Measurements from ENCODE around the gene CACNG3. TPM values are rescaled to one million over a fixed set of nuclear protein-coding genes. Genes with fewer than 3 reads are reported as not detected.

Gene CACNG3
- total RNA-seq, 6 experiments from 2014 or later: not detected

DNA sequence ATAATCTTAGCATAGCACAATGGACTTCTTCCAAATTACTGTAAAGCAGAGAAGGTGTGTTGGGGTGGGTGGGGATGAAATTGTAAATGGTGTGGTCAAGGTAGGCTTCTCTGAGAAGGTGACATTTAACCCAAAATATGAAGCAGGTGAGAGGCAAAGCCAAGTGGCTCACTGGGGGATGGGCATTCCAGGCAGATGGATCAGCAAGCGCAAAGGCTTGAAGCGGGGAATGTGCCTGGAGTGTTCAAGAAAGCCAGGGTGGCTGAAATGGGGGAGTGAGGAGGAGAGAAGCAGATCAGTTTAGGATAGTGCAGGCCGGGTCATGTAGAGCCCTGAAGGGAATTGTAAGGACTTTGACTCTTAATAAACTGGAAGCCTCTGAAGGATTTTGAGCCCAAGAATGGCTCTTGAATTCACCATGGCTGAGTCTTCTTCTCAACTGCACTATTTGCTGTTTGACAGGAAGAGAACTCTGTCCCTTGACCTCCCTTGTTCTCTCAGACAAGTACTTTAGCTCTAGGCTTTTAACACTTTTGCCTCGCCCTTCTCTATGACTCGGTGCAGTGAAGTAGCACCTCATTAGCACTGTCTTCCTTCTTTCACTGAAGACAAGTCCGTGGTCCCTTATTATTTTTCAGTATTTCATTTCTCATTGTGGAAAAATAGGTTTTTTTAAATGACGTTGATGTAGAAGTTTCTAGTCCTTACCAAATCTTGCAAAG is 14.7 kb downstream of the CACNG3 start:
- Histone ChIP-seq H3K4me3 (no peak overlapping the region), H3K27ac (no peak overlapping the region), H3K36me3 (no peaks in the 10 kb centered on the region), H3K4me1 (no peaks in the 10 kb centered on the region), H3K27me3 (no peaks in the 10 kb centered on the region), H3K9me3 (peaks cover 0 to 2% (median 0%) of the 10 kb centered on the region in 4 donors)
- no peak for DNase-seq
- ATAC-seq: no peak
- TF ChIP-seq, protein P1, sequence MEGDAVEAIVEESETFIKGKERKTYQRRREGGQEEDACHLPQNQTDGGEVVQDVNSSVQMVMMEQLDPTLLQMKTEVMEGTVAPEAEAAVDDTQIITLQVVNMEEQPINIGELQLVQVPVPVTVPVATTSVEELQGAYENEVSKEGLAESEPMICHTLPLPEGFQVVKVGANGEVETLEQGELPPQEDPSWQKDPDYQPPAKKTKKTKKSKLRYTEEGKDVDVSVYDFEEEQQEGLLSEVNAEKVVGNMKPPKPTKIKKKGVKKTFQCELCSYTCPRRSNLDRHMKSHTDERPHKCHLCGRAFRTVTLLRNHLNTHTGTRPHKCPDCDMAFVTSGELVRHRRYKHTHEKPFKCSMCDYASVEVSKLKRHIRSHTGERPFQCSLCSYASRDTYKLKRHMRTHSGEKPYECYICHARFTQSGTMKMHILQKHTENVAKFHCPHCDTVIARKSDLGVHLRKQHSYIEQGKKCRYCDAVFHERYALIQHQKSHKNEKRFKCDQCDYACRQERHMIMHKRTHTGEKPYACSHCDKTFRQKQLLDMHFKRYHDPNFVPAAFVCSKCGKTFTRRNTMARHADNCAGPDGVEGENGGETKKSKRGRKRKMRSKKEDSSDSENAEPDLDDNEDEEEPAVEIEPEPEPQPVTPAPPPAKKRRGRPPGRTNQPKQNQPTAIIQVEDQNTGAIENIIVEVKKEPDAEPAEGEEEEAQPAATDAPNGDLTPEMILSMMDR (IDR thresholded peaks at IDR 0.05): no peak
- no peak for TF ChIP-seq POLR2A (IDR thresholded peaks at IDR 0.05)
- WGBS (ENCODE audit: insufficient coverage, low coverage, low lambda C conversion rate, missing lambda C conversion rate): 58% methylated on average over 7 of the region's 7 CpGs
- intact Hi-C loops (cut with DNase I): no loop called here

GRCh38 chr16:24272379-24272778 is 16.2 kb downstream of the CACNG3 start:
- no peak for DNase-seq
- ATAC-seq: no peak
- Histone ChIP-seq H3K4me1 (no peaks in the 10 kb centered on the region), H3K36me3 (no peaks in the 10 kb centered on the region), H3K27ac (no peak overlapping the region), H3K9me3 (no peaks in the 10 kb centered on the region), H3K4me3 (no peak overlapping the region), H3K27me3 (no peaks in the 10 kb centered on the region)
- WGBS (ENCODE audit: insufficient coverage, low coverage, low lambda C conversion rate, missing lambda C conversion rate): 26% methylated on average over 1 of the region's 1 CpG
- intact Hi-C loops (cut with DNase I): no loop called here
- no peak for TF ChIP-seq POLR2A (IDR thresholded peaks at IDR 0.05)
- TF ChIP-seq, protein P1 (IDR thresholded peaks at IDR 0.05): no peak

DNA sequence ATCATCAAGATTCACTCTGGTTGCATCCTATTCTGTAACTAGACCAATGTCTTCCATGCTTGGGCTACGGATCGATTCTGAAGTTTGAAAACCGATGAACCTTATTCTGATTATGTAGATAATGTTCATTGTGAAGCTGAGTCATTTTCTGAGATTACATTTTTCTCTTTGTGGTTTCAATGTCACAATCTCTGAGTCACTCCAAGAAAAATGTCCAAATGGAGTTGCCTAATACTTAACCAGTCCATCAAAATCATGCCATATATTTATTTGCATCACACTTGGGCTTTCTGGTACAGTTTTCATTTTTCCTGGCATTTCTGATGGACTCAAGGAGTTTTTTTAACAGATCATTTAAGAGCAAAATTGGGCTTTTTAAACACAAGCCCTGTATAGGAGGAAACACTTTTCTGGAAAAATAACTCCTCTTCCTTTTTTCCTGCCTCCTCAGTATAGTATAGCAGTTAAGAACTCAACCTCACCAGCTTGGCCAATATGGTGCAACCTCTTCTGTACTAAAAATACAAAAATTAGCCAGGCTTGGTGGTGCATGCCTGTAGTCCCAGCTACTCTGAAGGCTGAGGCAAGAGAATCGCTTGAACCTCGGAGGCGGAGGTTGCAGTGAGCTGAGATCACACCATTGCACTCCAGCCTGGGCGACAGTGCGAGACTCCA is 17.5 kb downstream of the CACNG3 start:
- Histone ChIP-seq H3K27me3 (no peaks in the 10 kb centered on the region), H3K27ac (no peak overlapping the region), H3K4me3 (no peak overlapping the region), H3K4me1 (no peaks in the 10 kb centered on the region), H3K36me3 (no peaks in the 10 kb centered on the region), H3K9me3 (no peaks in the 10 kb centered on the region)
- intact Hi-C loops (cut with DNase I): no loop called here
- no peak for DNase-seq
- ATAC-seq: no peak
- WGBS (ENCODE audit: insufficient coverage, low coverage, low lambda C conversion rate, missing lambda C conversion rate): 69% methylated on average over 8 of the region's 8 CpGs
- TF ChIP-seq, protein P1 (IDR thresholded peaks at IDR 0.05): no peak
- TF ChIP-seq POLR2A (IDR thresholded peaks at IDR 0.05): no peak

DNA sequence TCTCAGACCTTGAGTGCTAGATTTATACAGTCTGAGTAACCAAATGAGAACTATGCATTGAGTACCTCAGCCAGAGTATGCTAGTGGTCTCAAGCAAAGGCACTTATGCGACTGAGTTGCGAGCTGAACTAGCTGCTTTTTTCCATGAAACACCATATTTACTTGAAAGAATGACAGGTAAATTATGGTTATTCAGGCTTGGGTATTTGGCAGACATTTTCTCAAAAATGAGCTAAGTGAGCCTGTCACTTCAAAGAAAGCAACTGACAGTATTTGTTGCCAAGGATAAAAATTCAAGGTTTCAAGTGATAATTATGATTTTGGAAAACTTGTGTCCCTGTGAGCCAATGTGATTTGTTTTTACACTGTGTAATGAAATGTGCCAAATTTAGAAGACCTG is 19.3 kb downstream of the CACNG3 start:
- ATAC-seq: no peak
- Histone ChIP-seq H3K36me3 (no peaks in the 10 kb centered on the region), H3K27me3 (no peaks in the 10 kb centered on the region), H3K9me3 (no peaks in the 10 kb centered on the region), H3K27ac (no peak overlapping the region), H3K4me1 (no peaks in the 10 kb centered on the region), H3K4me3 (no peak overlapping the region)
- no peak for DNase-seq
- intact Hi-C loops (cut with DNase I): no loop called here
- WGBS (ENCODE audit: insufficient coverage, low coverage, low lambda C conversion rate, missing lambda C conversion rate): 58% methylated on average over 2 of the region's 2 CpGs
- no peak for TF ChIP-seq POLR2A (IDR thresholded peaks at IDR 0.05)
- TF ChIP-seq, protein P1 (IDR thresholded peaks at IDR 0.05): no peak

All from right lobe of liver (tissue), 6 donors.